HG02981 (cell line): ENCODE results near the gene GYG1.
A peak's percentile ranks its signal among the peaks of the same experiment; 100 is the strongest.

ENCODE experiments used
- ATAC-seq: cut with Tn5 transposase; IDR thresholded peaks from one replicate; pipeline ENCODE4 v1.9.1; 2021; ENCODE audit warnings: mild to moderate bottlenecking, moderate library complexity; ENCODE audit not compliant: unreplicated experiment

Gene GYG1

GRCh38 chr3:148991219-148992026 lies at the start of gene GYG1:
Gene GYG1, plus strand, starts transcription at chr3:148991540. Its CDS starts 101 bp downstream, at chr3:148991641.
- peak; percentile 72 for ATAC-seq

GRCh38 chr3:148943506-148944205 lies 47.7 kb upstream of the GYG1 start:
- ATAC-seq: peak; percentile 98

- no peak for ATAC-seq
Observed at GRCh38 chr3:148945116-148945515, 46.2 kb upstream of the GYG1 start.

GRCh38 chr3:148948913-148949657 lies 42.3 kb upstream of the GYG1 start:
- no peak for ATAC-seq

GRCh38 chr3:148950806-148951205 lies 40.5 kb upstream of the GYG1 start:
- ATAC-seq: no peak

GRCh38 chr3:148951599-148952361 lies 39.6 kb upstream of the GYG1 start:
- no peak for ATAC-seq

- ATAC-seq: no peak
Observed at GRCh38 chr3:148953094-148953493, 38.2 kb upstream of the GYG1 start.

GRCh38 chr3:148954981-148955380 lies 36.4 kb upstream of the GYG1 start:
- ATAC-seq: no peak

GRCh38 chr3:148955544-148956346 lies 35.6 kb upstream of the GYG1 start:
- no peak for ATAC-seq

- no peak for ATAC-seq
Observed at GRCh38 chr3:148957586-148957985, 33.8 kb upstream of the GYG1 start.

- no peak for ATAC-seq
Observed at GRCh38 chr3:148958696-148959095, 32.6 kb upstream of the GYG1 start.

- ATAC-seq: no peak
Observed at GRCh38 chr3:148962513-148962912, 28.8 kb upstream of the GYG1 start.

GRCh38 chr3:148964809-148965208 lies 26.5 kb upstream of the GYG1 start:
- ATAC-seq: no peak

- no peak for ATAC-seq
Observed at GRCh38 chr3:148968321-148968720, 23.0 kb upstream of the GYG1 start.

- no peak for ATAC-seq
Observed at GRCh38 chr3:148970271-148970670, 21.1 kb upstream of the GYG1 start.

GRCh38 chr3:148971401-148972163 lies 19.8 kb upstream of the GYG1 start:
- ATAC-seq: no peak

- peak; percentile 68 for ATAC-seq
Observed at GRCh38 chr3:148974726-148975125, 16.6 kb upstream of the GYG1 start.

GRCh38 chr3:148975248-148975647 lies 16.1 kb upstream of the GYG1 start:
- no peak for ATAC-seq

GRCh38 chr3:148975696-148976095 lies 15.6 kb upstream of the GYG1 start:
- no peak for ATAC-seq
